ENCODE results near the gene KRT34. TPM values are rescaled to one million over a fixed set of nuclear protein-coding genes. Genes with fewer than 3 reads are reported as not detected.
"Not testable (repeated sequence)": the region's sequence is repeated elsewhere in the genome, so short reads cannot be mapped to it uniquely, and the experiment has no call there.

Gene KRT34
- total RNA-seq (2014; rRNA removed; shearing (Covaris generic)) = 0.12 and 0.21 TPM in 2 replicates

GRCh38 chr17:41381943-41382342 is at the start of gene KRT34:
Gene KRT34 (minus strand): TSS chr17:41382306. CDS start chr17:41382246, 60 bp downstream.
- DNase-seq (ENCODE audit: low spot score) = not testable (repeated sequence)

- not testable (repeated sequence) for DNase-seq (ENCODE audit: low spot score)
Measured at GRCh38 chr17:41430376-41430775, 48.3 kb upstream of the KRT34 start.

GRCh38 chr17:41429667-41430066 is 47.6 kb upstream of the KRT34 start:
- DNase-seq (ENCODE audit: low spot score) = no peak

- no peak for DNase-seq (ENCODE audit: low spot score)
Measured at GRCh38 chr17:41428591-41429291, 46.6 kb upstream of the KRT34 start.

- DNase-seq (ENCODE audit: low spot score) = no peak
Measured at GRCh38 chr17:41424111-41424635, 42.1 kb upstream of the KRT34 start, which contains the start of gene KRT37. Gene KRT37 (minus strand): TSS chr17:41424585. CDS start chr17:41424523, 62 bp downstream.

GRCh38 chr17:41422586-41422985 is 40.5 kb upstream of the KRT34 start:
- DNase-seq (ENCODE audit: low spot score) = not testable (repeated sequence)

GRCh38 chr17:41421617-41422016 is 39.5 kb upstream of the KRT34 start:
- no peak for DNase-seq (ENCODE audit: low spot score)

- no peak for DNase-seq (ENCODE audit: low spot score)
Measured at GRCh38 chr17:41421116-41421515, 39.0 kb upstream of the KRT34 start.

GRCh38 chr17:41420134-41420533 is 38.0 kb upstream of the KRT34 start:
- DNase-seq (ENCODE audit: low spot score) = no peak

GRCh38 chr17:41419716-41420115 is 37.6 kb upstream of the KRT34 start:
- no peak for DNase-seq (ENCODE audit: low spot score)

- no peak for DNase-seq (ENCODE audit: low spot score)
Measured at GRCh38 chr17:41418116-41418860, 36.2 kb upstream of the KRT34 start.

GRCh38 chr17:41417576-41418015 is 35.5 kb upstream of the KRT34 start:
- no peak for DNase-seq (ENCODE audit: low spot score)

GRCh38 chr17:41417127-41417526 is 35.0 kb upstream of the KRT34 start:
- DNase-seq (ENCODE audit: low spot score) = no peak

- DNase-seq (ENCODE audit: low spot score) = no peak
Measured at GRCh38 chr17:41416479-41416878, 34.4 kb upstream of the KRT34 start.

GRCh38 chr17:41415833-41416335 is 33.8 kb upstream of the KRT34 start:
- no peak for DNase-seq (ENCODE audit: low spot score)

GRCh38 chr17:41415411-41415810 is 33.3 kb upstream of the KRT34 start:
- DNase-seq (ENCODE audit: low spot score) = no peak

GRCh38 chr17:41413982-41414381 is 31.9 kb upstream of the KRT34 start:
- DNase-seq (ENCODE audit: low spot score) = no peak

- DNase-seq (ENCODE audit: low spot score) = no peak
Measured at GRCh38 chr17:41413353-41413957, 31.3 kb upstream of the KRT34 start.

GRCh38 chr17:41411072-41411840 is 29.1 kb upstream of the KRT34 start:
- DNase-seq (ENCODE audit: low spot score) = no peak

GRCh38 chr17:41407226-41407625 is 25.1 kb upstream of the KRT34 start:
- DNase-seq (ENCODE audit: low spot score) = no peak

GRCh38 chr17:41406205-41406604 is 24.1 kb upstream of the KRT34 start:
- no peak for DNase-seq (ENCODE audit: low spot score)

All from H4 (cell line).